Spleen (tissue), 7 donors: ENCODE results near the gene C11orf98.

Experiments used
- POLR2A ChIP-seq, 3 donors: fragments of 450-650 bp; IDR thresholded peaks; one replicate each; pipeline ENCODE4 v1.5.1; 2017; ENCODE audit warnings: antibody characterized with exemption in 3 of 3, mild to moderate bottlenecking in 1 of 3
- POLR2AphosphoS5 ChIP-seq, 3 donors: sonication (generic); formaldehyde crosslinking; IDR thresholded peaks; one replicate each; pipeline ENCODE4 v1.5.1; 2017; ENCODE audit warnings: antibody characterized with exemption in 3 of 3
- TF ChIP-seq, protein P1 (sequence below), 11 experiments: fragments of 200-600 bp in 7 of 11; fragments of 450-650 bp in 4 of 11; sonication (generic) in 4 of 11; IDR thresholded peaks in 8 of 11; conservative IDR thresholded peaks in 3 of 11; 1 replicate in 7 of 11; 2 replicates in 4 of 11; pipeline versions ENCODE4 v1.4.0 to v1.8.0; 2016 to 2021; ENCODE audit warnings: antibody characterized with exemption in 11 of 11, inconsistent platforms in 4 of 11, mild to moderate bottlenecking in 1 of 11
- donor health status: DM: no; HTN: no; CAD: no; lungs with moderate emphysema.
- donor health status: DM: no; HTN: no; CAD: no.
- donor health status: DM: no; HTN: no; CAD: no.

DNA sequence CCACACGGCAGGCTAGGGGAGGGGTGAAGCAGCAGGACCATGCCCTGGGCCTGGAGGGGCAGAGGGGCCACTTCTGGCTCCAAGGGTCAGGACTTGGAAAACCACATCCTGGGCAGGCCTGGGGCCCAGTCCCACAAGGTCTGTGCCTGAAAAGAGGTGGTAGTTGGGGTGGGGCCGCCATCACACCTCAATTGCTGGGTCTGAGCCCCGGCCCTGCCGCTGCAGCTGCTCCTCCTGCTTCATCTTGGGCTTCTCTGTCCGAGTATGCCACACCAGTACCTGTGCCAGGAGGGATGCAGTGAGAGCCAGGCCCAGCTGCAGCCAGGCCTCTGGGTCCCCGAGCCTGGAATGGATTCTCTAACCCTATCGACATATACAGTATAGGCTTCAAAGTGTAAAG, 49.5 kb downstream of the C11orf98 start:
- TF ChIP-seq, protein P1, sequence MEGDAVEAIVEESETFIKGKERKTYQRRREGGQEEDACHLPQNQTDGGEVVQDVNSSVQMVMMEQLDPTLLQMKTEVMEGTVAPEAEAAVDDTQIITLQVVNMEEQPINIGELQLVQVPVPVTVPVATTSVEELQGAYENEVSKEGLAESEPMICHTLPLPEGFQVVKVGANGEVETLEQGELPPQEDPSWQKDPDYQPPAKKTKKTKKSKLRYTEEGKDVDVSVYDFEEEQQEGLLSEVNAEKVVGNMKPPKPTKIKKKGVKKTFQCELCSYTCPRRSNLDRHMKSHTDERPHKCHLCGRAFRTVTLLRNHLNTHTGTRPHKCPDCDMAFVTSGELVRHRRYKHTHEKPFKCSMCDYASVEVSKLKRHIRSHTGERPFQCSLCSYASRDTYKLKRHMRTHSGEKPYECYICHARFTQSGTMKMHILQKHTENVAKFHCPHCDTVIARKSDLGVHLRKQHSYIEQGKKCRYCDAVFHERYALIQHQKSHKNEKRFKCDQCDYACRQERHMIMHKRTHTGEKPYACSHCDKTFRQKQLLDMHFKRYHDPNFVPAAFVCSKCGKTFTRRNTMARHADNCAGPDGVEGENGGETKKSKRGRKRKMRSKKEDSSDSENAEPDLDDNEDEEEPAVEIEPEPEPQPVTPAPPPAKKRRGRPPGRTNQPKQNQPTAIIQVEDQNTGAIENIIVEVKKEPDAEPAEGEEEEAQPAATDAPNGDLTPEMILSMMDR (IDR thresholded peaks at IDR 0.05 in 8 of 11, conservative IDR thresholded peaks at IDR 0.05 in 3 of 11): no peak
- TF ChIP-seq POLR2A (IDR thresholded peaks at IDR 0.05): no peak
- TF ChIP-seq POLR2AphosphoS5 (IDR thresholded peaks at IDR 0.05): peak in 1 of 3 donors; percentile 16
